ENCODE results near the gene RENBP. TPM values are rescaled to one million over a fixed set of nuclear protein-coding genes. Genes with fewer than 3 reads are reported as not detected.
A peak's percentile ranks its signal among the peaks of the same experiment; 100 is the strongest.

The RENBP gene
- total and polyA plus RNA-seq, 4 donors, result 1.0 to 7.9 (median 7.0) TPM

- peak overlapping the region; percentile 42 to 55 for H3K27ac ChIP-seq (ENCODE audit: low read depth in 1 of 2, low read length in 2 of 2)
Measured at GRCh38 chrX:153925387-153925738, 19.1 kb downstream of the RENBP start.

GRCh38 chrX:153924149-153924861 is 20.1 kb downstream of the RENBP start:
- Histone ChIP-seq H3K27me3 (ENCODE audit: control insufficient read depth in 4 of 4, insufficient read depth in 4 of 4, low read length in 3 of 4) (no peaks in the 10 kb centered on the region), H3K4me3 (ENCODE audit: low read depth in 1 of 3, low read length in 3 of 3) (no peak overlapping the region), H3K4me1 (ENCODE audit: control insufficient read depth in 4 of 4, insufficient read depth in 4 of 4, low read length in 3 of 4) (peaks cover 9 to 32% (median 22%) of the 10 kb centered on the region in 4 donors), H3K9ac (ENCODE audit: low read depth in 1 of 2, low read length in 2 of 2) (no peak overlapping the region), H3K27ac (ENCODE audit: low read depth in 1 of 2, low read length in 2 of 2) (no peak overlapping the region), H3K36me3 (ENCODE audit: control insufficient read depth in 4 of 4, insufficient read depth in 3 of 4, low read depth in 1 of 4, low read length in 3 of 4) (no peaks in the 10 kb centered on the region), H3K9me3 (ENCODE audit: control insufficient read depth in 4 of 4, low read length in 3 of 4) (no peaks in the 10 kb centered on the region)
- 34% methylated on average over 14 of the region's 14 CpGs for WGBS
- TF ChIP-seq REST (IDR thresholded peaks at IDR 0.05), result no peak
- TF ChIP-seq JUND (IDR thresholded peaks at IDR 0.05), result no peak
- no peak for TF ChIP-seq MAX (IDR thresholded peaks at IDR 0.05)
- TF ChIP-seq RAD21 (IDR thresholded peaks at IDR 0.05), result peak; percentile 50 to 53
- TF ChIP-seq SP1 (IDR thresholded peaks at IDR 0.05), result peak; percentile 16
- no peak for TF ChIP-seq ZBTB33 (IDR thresholded peaks at IDR 0.05)
- TF ChIP-seq HNF4G (IDR thresholded peaks at IDR 0.05), result no peak
- TF ChIP-seq NR2F2 (IDR thresholded peaks at IDR 0.05), result peak; percentile 24
- no peak for TF ChIP-seq CTCF (IDR thresholded peaks at IDR 0.05; ENCODE audit: low read depth, low read length, missing input control)
- no peak for DNase-seq (ENCODE audit: low spot score)

More at GRCh38 chrX:153925387-153925738, 19.1 kb downstream of the RENBP start:
- TF ChIP-seq JUND (IDR thresholded peaks at IDR 0.05), result no peak
- Histone ChIP-seq H3K27me3 (ENCODE audit: control insufficient read depth in 4 of 4, insufficient read depth in 4 of 4, low read length in 3 of 4) (no peaks in the 10 kb centered on the region), H3K36me3 (ENCODE audit: control insufficient read depth in 4 of 4, insufficient read depth in 3 of 4, low read depth in 1 of 4, low read length in 3 of 4) (peaks cover 0 to 4% (median under 1%) of the 10 kb centered on the region in 4 donors), H3K9ac (ENCODE audit: low read depth in 1 of 2, low read length in 2 of 2) (no peak overlapping the region), H3K4me3 (ENCODE audit: low read depth in 1 of 3, low read length in 3 of 3) (peak overlapping the region in 1 of 3 donors; percentile 25), H3K9me3 (ENCODE audit: control insufficient read depth in 4 of 4, low read length in 3 of 4) (no peaks in the 10 kb centered on the region), H3K4me1 (ENCODE audit: control insufficient read depth in 4 of 4, insufficient read depth in 4 of 4, low read length in 3 of 4) (peaks cover 9 to 37% (median 24%) of the 10 kb centered on the region in 4 donors)
- WGBS, result 76% methylated on average over 4 of the region's 4 CpGs
- DNase-seq (ENCODE audit: low spot score), result no peak

Measured in liver (tissue), 9 donors.